Endothelial cell of umbilical vein (primary cell): ENCODE results near the gene MBD3L2. TPM values are rescaled to one million over a fixed set of nuclear protein-coding genes. Genes with fewer than 3 reads are reported as not detected.

Experiments used
- BruUV-seq: library from RNA; stranded (reverse); fragments of 400-500 nt; replicated peaks from 2 replicates; lab custom pipeline; 2021; lab: Mats Ljungman, UMichigan
- CTCF ChIA-PET: fragments of 300-600, 350-600 bp; sonication (Branson Sonifier 250); formaldehyde crosslinking; loops from one replicate; lab custom pipeline; 2021; ENCODE audit warnings: antibody characterized with exemption, inconsistent platforms; lab: Charles Lee
- POLR2A ChIA-PET: fragments of 300-600, 350-600 bp; sonication (Branson Sonifier 250); formaldehyde crosslinking; loops from one replicate; lab custom pipeline; 2021; ENCODE audit warnings: antibody characterized with exemption, inconsistent platforms; lab: Charles Lee
- DNase-seq: peaks from one replicate; pipeline ENCODE4 v3.0.0-alpha.2; 2011; ENCODE audit warnings: low read depth, low spot score
- FAIRE-seq: peaks from 2 replicates; lab custom pipeline; 2011; peaks lifted over from hg19 to GRCh38; lab: Jason Lieb, UNC
- H2AFZ ChIP-seq: 2 replicates; pipeline ENCODE4 v1.6.0; 2012; ENCODE audit warnings: low read depth, low read length, control low read depth, inconsistent platforms
- H3K27ac ChIP-seq: 2 replicates; pipeline ENCODE4 v1.5.1; 2011; ENCODE audit warnings: low read depth, mild to moderate bottlenecking, control low read depth, low read length, moderate library complexity; ENCODE audit not compliant: insufficient read depth
- H3K27me3 ChIP-seq, 2 experiments: 2 replicates each; pipeline versions ENCODE4 v1.6.0 to v1.6.1; 2011; ENCODE audit warnings: low read length in 2 of 2, mixed read lengths in 1 of 2; ENCODE audit not compliant: control insufficient read depth in 2 of 2, insufficient read depth in 2 of 2
- H3K36me3 ChIP-seq, 2 experiments: 2 replicates in 1 of 2; 3 replicates in 1 of 2; pipeline ENCODE4 v1.5.1; 2011; ENCODE audit warnings: low read length in 2 of 2, mild to moderate bottlenecking in 1 of 2, moderate library complexity in 1 of 2; ENCODE audit not compliant: control insufficient read depth in 2 of 2, insufficient read depth in 2 of 2; ENCODE audit errors: extremely low read depth in 1 of 2
- H3K4me1 ChIP-seq: 3 replicates; pipeline ENCODE4 v1.5.1; 2011; ENCODE audit warnings: mild to moderate bottlenecking, low read length; ENCODE audit not compliant: control insufficient read depth, insufficient read depth; ENCODE audit errors: extremely low read depth
- H3K4me2 ChIP-seq: 2 replicates; pipeline ENCODE4 v1.6.1; 2011; ENCODE audit warnings: low read length, control low read depth, mixed read lengths; ENCODE audit not compliant: insufficient read depth
- H3K4me3 ChIP-seq, 3 experiments: fragments of 200-600 bp in 1 of 3; sonication (generic), shearing (Covaris generic) in 1 of 3; replicated peaks in 1 of 3; 2 replicates each; pipeline ENCODE4 v1.5.1; 2011 to 2016; ENCODE audit warnings: control low read depth in 3 of 3, low read length in 3 of 3, mild to moderate bottlenecking in 2 of 3, inconsistent platforms in 1 of 3, low read depth in 1 of 3, moderate library complexity in 1 of 3; ENCODE audit not compliant: insufficient read depth in 1 of 3
- H3K79me2 ChIP-seq: 2 replicates; pipeline ENCODE4 v1.6.0; 2012; ENCODE audit warnings: low read length, inconsistent platforms; ENCODE audit not compliant: control insufficient read depth, insufficient read depth
- H3K9ac ChIP-seq: replicated peaks from 2 replicates; pipeline ENCODE3; 2011; ENCODE audit warnings: low read length, control low read depth; ENCODE audit not compliant: insufficient read depth; ENCODE audit errors: extremely low read depth
- H3K9me1 ChIP-seq: replicated peaks from 3 replicates; pipeline ENCODE4 v1.6.0; 2011; ENCODE audit warnings: mild to moderate bottlenecking, low read length; ENCODE audit not compliant: control insufficient read depth, insufficient read depth; ENCODE audit errors: extremely low read depth
- H3K9me3 ChIP-seq: replicated peaks from 2 replicates; pipeline ENCODE4 v1.5.1; 2012; ENCODE audit warnings: low read length, inconsistent platforms; ENCODE audit not compliant: control insufficient read depth, insufficient read depth
- H4K20me1 ChIP-seq: replicated peaks from 2 replicates; pipeline ENCODE3; 2011; ENCODE audit warnings: mild to moderate bottlenecking, low read length; ENCODE audit not compliant: control insufficient read depth, insufficient read depth; ENCODE audit errors: extremely low read depth
- CTCF ChIP-seq, 2 donors: IDR thresholded peaks; 1 replicate in 1 of 2; 2 replicates in 1 of 2; pipeline ENCODE4 v1.5.1; 2011; ENCODE audit warnings: low read length in 2 of 2, mild to moderate bottlenecking in 2 of 2, moderate library complexity in 2 of 2, control low read depth in 1 of 2, inconsistent platforms in 1 of 2, low read depth in 1 of 2; ENCODE audit not compliant: insufficient read depth in 1 of 2; ENCODE audit errors: extremely low read depth in 1 of 2
- EZH2 ChIP-seq: IDR thresholded peaks from 2 replicates; pipeline ENCODE4 v1.6.1; 2012; ENCODE audit warnings: borderline replicate concordance, low read depth, mild to moderate bottlenecking, moderate library complexity, low read length, inconsistent platforms; ENCODE audit not compliant: severe bottlenecking
- FOS ChIP-seq: IDR thresholded peaks from 2 replicates; pipeline ENCODE4 v1.6.1; 2011; ENCODE audit warnings: mild to moderate bottlenecking, low read length, moderate library complexity, borderline replicate concordance; ENCODE audit not compliant: insufficient read depth
- GATA2 ChIP-seq: IDR thresholded peaks from 2 replicates; pipeline ENCODE4 v1.7.0; 2011; ENCODE audit warnings: low read depth, mild to moderate bottlenecking, moderate library complexity, mixed read lengths, low read length; ENCODE audit not compliant: insufficient read length, insufficient read depth
- JUN ChIP-seq: IDR thresholded peaks from 2 replicates; pipeline ENCODE4 v1.6.1; 2011; ENCODE audit warnings: borderline replicate concordance, low read depth; ENCODE audit not compliant: insufficient read length, insufficient read depth
- MAX ChIP-seq: IDR thresholded peaks from 2 replicates; pipeline ENCODE4 v1.6.1; 2011; ENCODE audit not compliant: insufficient read depth, insufficient read length
- MYC ChIP-seq: IDR thresholded peaks from one replicate; pipeline ENCODE4 v1.6.1; 2011; ENCODE audit warnings: mild to moderate bottlenecking, low read depth, low read length
- POLR2A ChIP-seq: IDR thresholded peaks from 2 replicates; pipeline ENCODE4 v1.6.1; 2012; ENCODE audit warnings: low read depth, mild to moderate bottlenecking, control low read depth, low read length
- POLR2AphosphoS5 ChIP-seq: IDR thresholded peaks from 2 replicates; pipeline ENCODE4 v1.6.1; 2012; ENCODE audit warnings: low read depth, mild to moderate bottlenecking, control low read depth, low read length, moderate library complexity; ENCODE audit not compliant: insufficient read depth
- dilution Hi-C: fragments of 300-500 bp; cut with MboI; formaldehyde crosslinking; loops from one replicate; pipeline ENCODE4 v1.15.0; 2019; ENCODE audit warnings: low sequenced_read_pairs; ENCODE audit not compliant: extremely low pct_ligation_motif_present
- intact Hi-C: fragments of 100-400 bp; cut with micrococcal nuclease; formaldehyde crosslinking; loops from one replicate; pipeline ENCODE4 v1.10.0; 2022
- polyA plus RNA-seq, 4 experiments: library from polyadenylated mRNA; depleted of rRNA in 3 of 4; stranded (reverse) in 3 of 4; unstranded in 1 of 4; fragments of >200 nt; gene quantifications; 2 replicates each; pipeline versions ENCODE4 v1.2.1 to v1.2.3, GENCODE V29; 2011 to 2012; ENCODE audit warnings: missing spikeins in 1 of 4
- total RNA-seq: library from RNA; stranded (reverse); gene quantifications from 2 replicates; pipeline ENCODE4 v1.2.3, GENCODE V29; 2021

The MBD3L2 gene
- total and polyA plus RNA-seq, 2 donors (not counting 3 experiments of a cell fraction or from before 2014, with no cell fraction given), result not detected

GRCh38 chr19:7000333-7000732 is 48.8 kb upstream of the MBD3L2 start:
- Histone ChIP-seq H3K27ac (no peak overlapping the region), H3K4me1 (no peaks in the 10 kb centered on the region), H3K4me2 (no peak overlapping the region), H3K27me3 (no peaks in the 10 kb centered on the region), H3K79me2 (no peaks in the 10 kb centered on the region), H3K36me3 (no peaks in the 10 kb centered on the region), H3K9me1 (no peaks in the 10 kb centered on the region), H3K9me3 (no peaks in the 10 kb centered on the region), H3K9ac (no peak overlapping the region), H4K20me1 (no peaks in the 10 kb centered on the region), H2AFZ (no peak overlapping the region), H3K4me3 (no peak overlapping the region)
- intact Hi-C loops (no loop called here), dilution Hi-C loops (no loop called here)
- no TSS peak for BruUV-seq
- TF ChIP-seq CTCF (IDR thresholded peaks at IDR 0.05; ENCODE audit: extremely low read depth in 1 of 2, insufficient read depth in 1 of 2, low read depth in 1 of 2, low read length in 2 of 2), result no peak
- TF ChIP-seq MYC, result no peak
- FAIRE-seq, result no peak
- DNase-seq, result no peak
- POLR2A ChIA-PET, result no interaction called here
- CTCF ChIA-PET, result interaction anchor here (0.6 kb wide), 2 partner anchors 12 to 27 kb away, joined by 3 read pairs; no protein-coding TSS in a partner anchor

DNA sequence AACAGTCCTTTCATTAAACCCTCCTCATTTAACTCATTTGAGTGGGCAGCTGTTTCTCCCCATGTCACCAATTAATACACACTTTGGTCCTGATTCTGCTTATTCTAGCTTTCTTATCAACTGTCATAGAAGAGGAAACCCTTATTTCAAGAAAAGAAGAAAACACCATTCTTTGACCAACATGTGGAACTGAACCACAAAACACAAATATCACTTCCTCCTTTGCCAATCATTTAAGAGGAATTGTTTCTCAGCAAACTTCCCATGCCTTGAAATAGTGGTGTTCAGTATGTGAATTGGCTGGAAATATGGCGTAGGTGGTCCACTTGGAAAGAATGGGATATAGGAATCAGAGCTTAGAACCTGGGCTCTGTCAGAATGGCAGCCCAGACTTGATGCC is 48.3 kb upstream of the MBD3L2 start:
- Histone ChIP-seq H2AFZ (no peak overlapping the region), H3K4me1 (no peaks in the 10 kb centered on the region), H3K4me3 (no peak overlapping the region), H3K9me3 (no peaks in the 10 kb centered on the region), H3K4me2 (no peak overlapping the region), H3K79me2 (no peaks in the 10 kb centered on the region), H3K27me3 (no peaks in the 10 kb centered on the region), H4K20me1 (no peaks in the 10 kb centered on the region), H3K9ac (no peak overlapping the region), H3K27ac (no peak overlapping the region), H3K36me3 (no peaks in the 10 kb centered on the region), H3K9me1 (no peaks in the 10 kb centered on the region)
- dilution Hi-C loops, result no loop called here
- POLR2A ChIA-PET, result no interaction called here
- FAIRE-seq (no peak), DNase-seq (no peak)
- no peak for TF ChIP-seq GATA2
- TF ChIP-seq MYC, result no peak
- no peak for TF ChIP-seq JUN
- TF ChIP-seq EZH2, result no peak
- no peak for TF ChIP-seq MAX
- TF ChIP-seq POLR2A, result no peak
- no peak for TF ChIP-seq FOS
- TF ChIP-seq POLR2AphosphoS5, result no peak
- no peak for TF ChIP-seq CTCF (IDR thresholded peaks at IDR 0.05; ENCODE audit: extremely low read depth in 1 of 2, insufficient read depth in 1 of 2, low read depth in 1 of 2, low read length in 2 of 2)
- BruUV-seq, result no TSS peak
- CTCF ChIA-PET, result interaction anchor here (0.6 kb wide), 1 partner anchor 13 kb away, joined by 3 read pairs; no protein-coding TSS in a partner anchor
- intact Hi-C loops, result no loop called here
